Keratinocyte (primary cell): ENCODE measurements around the gene ITPR1. TPM values are rescaled to one million over a fixed set of nuclear protein-coding genes. Genes with fewer than 3 reads are reported as not detected.

Experiments used
- DNase-seq: peaks from one replicate; pipeline ENCODE4 v3.0.0-alpha.2; 2011; ENCODE audit warnings: low read depth, missing footprints, low spot score
- FAIRE-seq: peaks from 2 replicates; lab custom pipeline; 2011; peaks lifted over from hg19 to GRCh38; lab: Jason Lieb, UNC
- H2AFZ ChIP-seq: 2 replicates; pipeline ENCODE4 v1.6.0; 2012; ENCODE audit warnings: low read length, control low read depth, inconsistent platforms; ENCODE audit not compliant: control insufficient read depth
- H3K27ac ChIP-seq: 2 replicates; pipeline ENCODE4 v1.5.1; 2011; ENCODE audit warnings: low read length; ENCODE audit not compliant: control insufficient read depth, insufficient read depth
- H3K27me3 ChIP-seq: 3 replicates; pipeline ENCODE4 v1.6.0; 2011; ENCODE audit warnings: low read length; ENCODE audit not compliant: control insufficient read depth, insufficient read depth; ENCODE audit errors: extremely low read depth
- H3K36me3 ChIP-seq, 2 experiments: 2 replicates in 1 of 2; 3 replicates in 1 of 2; pipeline ENCODE4 v1.5.1; 2011; ENCODE audit warnings: low read length in 2 of 2, mild to moderate bottlenecking in 1 of 2; ENCODE audit not compliant: control insufficient read depth in 2 of 2, insufficient read depth in 2 of 2; ENCODE audit errors: extremely low read depth in 1 of 2
- H3K4me1 ChIP-seq: 3 replicates; pipeline ENCODE4 v1.5.1; 2011; ENCODE audit warnings: low read length; ENCODE audit not compliant: control insufficient read depth, insufficient read depth; ENCODE audit errors: extremely low read depth
- H3K4me2 ChIP-seq: 3 replicates; pipeline ENCODE4 v1.6.0; 2011; ENCODE audit warnings: low read depth, low read length; ENCODE audit not compliant: control insufficient read depth, insufficient read depth; ENCODE audit errors: extremely low read depth
- H3K4me3 ChIP-seq, 3 experiments: fragments of 200-600 bp in 1 of 3; sonication (generic) in 1 of 3; 2 replicates in 2 of 3; 3 replicates in 1 of 3; pipeline ENCODE4 v1.5.1; 2011 to 2016; ENCODE audit warnings: low read length in 3 of 3, mild to moderate bottlenecking in 3 of 3, control low read depth in 2 of 3, inconsistent platforms in 1 of 3, low read depth in 1 of 3, mixed read lengths in 1 of 3, mixed run types in 1 of 3, moderate library complexity in 1 of 3; ENCODE audit not compliant: control insufficient read depth in 2 of 3, insufficient read depth in 2 of 3; ENCODE audit errors: extremely low read depth in 1 of 3
- H3K79me2 ChIP-seq: 2 replicates; pipeline ENCODE4 v1.6.0; 2012; ENCODE audit warnings: low read length; ENCODE audit not compliant: control insufficient read depth, insufficient read depth
- H3K9ac ChIP-seq: 3 replicates; pipeline ENCODE4 v1.6.0; 2011; ENCODE audit warnings: low read length; ENCODE audit not compliant: control insufficient read depth, insufficient read depth; ENCODE audit errors: extremely low read depth
- H3K9me1 ChIP-seq: 3 replicates; pipeline ENCODE4 v1.6.0; 2011; ENCODE audit warnings: low read length; ENCODE audit not compliant: control insufficient read depth, insufficient read depth; ENCODE audit errors: extremely low read depth
- H3K9me3 ChIP-seq: 2 replicates; pipeline ENCODE4 v1.5.1; 2012; ENCODE audit warnings: low read depth, low read length; ENCODE audit not compliant: control insufficient read depth
- H4K20me1 ChIP-seq: 3 replicates; pipeline ENCODE4 v1.6.0; 2011; ENCODE audit warnings: low read length; ENCODE audit not compliant: control insufficient read depth, insufficient read depth; ENCODE audit errors: extremely low read depth
- EZH2 ChIP-seq: IDR thresholded peaks from one replicate; pipeline ENCODE4 v1.6.1; 2012; ENCODE audit warnings: inconsistent platforms, mild to moderate bottlenecking, low read length, moderate library complexity
- dilution Hi-C: fragments of 300-500 bp; cut with MboI; formaldehyde crosslinking; loops from one replicate; pipeline ENCODE4 v1.7.0; 2020; ENCODE audit warnings: low sequenced_read_pairs; ENCODE audit not compliant: extremely low pct_ligation_motif_present
- polyA plus RNA-seq, 5 experiments: library from polyadenylated mRNA; depleted of rRNA in 3 of 5; stranded (reverse) in 3 of 5; stranded (forward) in 1 of 5; unstranded in 1 of 5; fragments of >200 nt; gene quantifications; 1 replicate in 1 of 5; 2 replicates in 3 of 5; 3 replicates in 1 of 5; pipeline versions ENCODE4 v1.2.1 to v1.2.3, GENCODE V29; 2011 to 2012; ENCODE audit warnings: missing spikeins in 2 of 5, low read depth in 1 of 5, low replicate concordance in 1 of 5
- TF ChIP-seq, protein P1 (sequence below), 3 experiments: IDR thresholded peaks in 1 of 3; conservative IDR thresholded peaks in 1 of 3; optimal IDR thresholded peaks in 1 of 3; 2 replicates in 2 of 3; 3 replicates in 1 of 3; pipeline versions ENCODE3 to v1.5.1; 2011; ENCODE audit warnings: low read length in 3 of 3, mild to moderate bottlenecking in 3 of 3, moderate library complexity in 2 of 3, control low read depth in 1 of 3, inconsistent platforms in 1 of 3; ENCODE audit not compliant: insufficient read depth in 2 of 3; ENCODE audit errors: extremely low read depth in 1 of 3

The ITPR1 gene
- polyA plus RNA-seq, 1 donor (not counting 4 experiments of a cell fraction or from before 2014, with no cell fraction given), result 3.5 TPM

DNA sequence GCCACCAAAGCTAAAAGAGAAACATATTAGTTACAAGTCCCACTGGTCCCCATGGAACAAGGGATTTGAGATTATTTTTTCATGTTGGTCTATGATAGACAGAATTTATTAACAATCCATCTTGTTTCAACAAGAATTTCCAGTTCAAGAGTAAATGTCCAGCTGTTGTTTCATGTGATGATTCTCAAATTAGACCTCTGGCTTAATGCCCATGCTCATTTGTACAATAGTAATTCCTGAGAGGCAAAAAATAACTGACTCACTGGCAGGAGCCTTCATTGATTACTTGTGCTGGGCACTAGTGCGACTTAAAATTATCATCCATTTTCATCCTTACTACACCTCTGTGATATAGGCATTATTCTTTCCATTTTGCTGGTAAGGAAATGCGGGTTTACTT lies 171.3 kb downstream of the ITPR1 start:
- no peaks in the 10 kb centered on the region for H3K79me2 ChIP-seq
- FAIRE-seq (no peak), DNase-seq (no peak)

DNA sequence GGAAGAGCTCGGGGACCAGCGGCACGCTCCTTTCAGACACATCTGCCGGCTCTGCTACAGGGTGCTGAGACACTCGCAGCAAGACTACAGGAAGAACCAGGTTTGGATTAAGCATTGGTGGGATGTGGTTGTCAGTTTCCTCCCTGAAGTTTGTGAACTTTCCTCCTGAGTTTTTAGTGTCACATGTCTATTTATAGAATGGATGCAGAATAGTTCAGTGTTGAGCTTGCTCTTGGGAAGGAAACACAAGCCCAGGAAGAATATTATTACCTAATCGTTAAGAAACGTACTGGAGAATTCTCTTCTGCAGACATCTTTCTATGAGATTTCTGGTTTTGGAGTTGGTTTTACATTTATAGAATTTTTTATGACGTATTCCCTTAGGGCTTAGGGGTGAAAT lies 172.0 kb downstream of the ITPR1 start:
- no peak overlapping the region for H3K27ac ChIP-seq
- H3K9ac ChIP-seq, result no peak overlapping the region
- H3K9me3 ChIP-seq, result no peaks in the 10 kb centered on the region
- no peaks in the 10 kb centered on the region for H4K20me1 ChIP-seq
- no peak overlapping the region for H3K4me3 ChIP-seq
- no peaks in the 10 kb centered on the region for H3K27me3 ChIP-seq
- dilution Hi-C loops, result no loop called here
- no peaks in the 10 kb centered on the region for H3K79me2 ChIP-seq
- no peak for FAIRE-seq
- no peak overlapping the region for H2AFZ ChIP-seq
- H3K4me1 ChIP-seq, result no peaks in the 10 kb centered on the region
- no peaks in the 10 kb centered on the region for H3K36me3 ChIP-seq
- H3K4me2 ChIP-seq, result no peak overlapping the region
- TF ChIP-seq, protein P1, sequence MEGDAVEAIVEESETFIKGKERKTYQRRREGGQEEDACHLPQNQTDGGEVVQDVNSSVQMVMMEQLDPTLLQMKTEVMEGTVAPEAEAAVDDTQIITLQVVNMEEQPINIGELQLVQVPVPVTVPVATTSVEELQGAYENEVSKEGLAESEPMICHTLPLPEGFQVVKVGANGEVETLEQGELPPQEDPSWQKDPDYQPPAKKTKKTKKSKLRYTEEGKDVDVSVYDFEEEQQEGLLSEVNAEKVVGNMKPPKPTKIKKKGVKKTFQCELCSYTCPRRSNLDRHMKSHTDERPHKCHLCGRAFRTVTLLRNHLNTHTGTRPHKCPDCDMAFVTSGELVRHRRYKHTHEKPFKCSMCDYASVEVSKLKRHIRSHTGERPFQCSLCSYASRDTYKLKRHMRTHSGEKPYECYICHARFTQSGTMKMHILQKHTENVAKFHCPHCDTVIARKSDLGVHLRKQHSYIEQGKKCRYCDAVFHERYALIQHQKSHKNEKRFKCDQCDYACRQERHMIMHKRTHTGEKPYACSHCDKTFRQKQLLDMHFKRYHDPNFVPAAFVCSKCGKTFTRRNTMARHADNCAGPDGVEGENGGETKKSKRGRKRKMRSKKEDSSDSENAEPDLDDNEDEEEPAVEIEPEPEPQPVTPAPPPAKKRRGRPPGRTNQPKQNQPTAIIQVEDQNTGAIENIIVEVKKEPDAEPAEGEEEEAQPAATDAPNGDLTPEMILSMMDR (optimal IDR thresholded peaks at IDR 0.05 in 1 of 3, IDR thresholded peaks at IDR 0.05 in 1 of 3, conservative IDR thresholded peaks at IDR 0.05 in 1 of 3; ENCODE audit: extremely low read depth in 1 of 3, insufficient read depth in 2 of 3, low read length in 3 of 3), result no peak
- TF ChIP-seq EZH2, result no peak
- H3K9me1 ChIP-seq, result no peaks in the 10 kb centered on the region
- DNase-seq, result no peak

More for the DNA sequence above, 171.3 kb downstream of the ITPR1 start:
- H3K4me1 ChIP-seq, result no peaks in the 10 kb centered on the region
- no peak overlapping the region for H3K9ac ChIP-seq
- H4K20me1 ChIP-seq, result no peaks in the 10 kb centered on the region
- no peaks in the 10 kb centered on the region for H3K27me3 ChIP-seq
- no peak overlapping the region for H3K4me2 ChIP-seq
- no peak overlapping the region for H3K4me3 ChIP-seq
- H3K9me1 ChIP-seq, result no peaks in the 10 kb centered on the region
- H2AFZ ChIP-seq, result no peak overlapping the region
- H3K36me3 ChIP-seq, result no peaks in the 10 kb centered on the region
- H3K27ac ChIP-seq, result no peak overlapping the region
- H3K9me3 ChIP-seq, result no peaks in the 10 kb centered on the region
- dilution Hi-C loops, result no loop called here
- TF ChIP-seq, protein P1 (optimal IDR thresholded peaks at IDR 0.05 in 1 of 3, IDR thresholded peaks at IDR 0.05 in 1 of 3, conservative IDR thresholded peaks at IDR 0.05 in 1 of 3; ENCODE audit: extremely low read depth in 1 of 3, insufficient read depth in 2 of 3, low read length in 3 of 3), result no peak
